NCI-H1417 (cell line): ENCODE measurements around the gene OR52L1.

ENCODE experiments used
- DNase-seq, 3 experiments: peaks; one replicate each; lab custom pipeline; 2025; lab: John Stamatoyannopoulos, UW

The OR52L1 gene

DNA sequence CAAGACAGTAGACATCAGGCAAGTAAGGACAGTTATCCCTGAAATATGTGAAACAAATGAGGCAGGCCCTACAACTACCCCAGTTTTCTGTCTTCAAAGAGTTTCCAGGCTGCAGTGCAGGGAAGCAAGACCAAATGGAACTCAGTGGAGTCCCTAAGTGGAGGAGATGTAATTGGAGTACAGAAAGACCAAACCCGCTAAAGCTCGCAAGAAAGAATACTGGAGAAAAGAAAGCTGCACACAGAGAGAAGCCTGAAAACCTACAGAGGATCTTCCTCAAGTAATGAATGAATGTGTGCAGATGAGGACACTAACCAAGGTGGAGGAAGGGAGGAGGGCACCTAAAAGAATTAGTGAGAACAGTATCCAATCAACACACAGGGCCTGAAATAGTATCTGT is 46.0 kb downstream of the OR52L1 start:
- no peak for DNase-seq

DNA sequence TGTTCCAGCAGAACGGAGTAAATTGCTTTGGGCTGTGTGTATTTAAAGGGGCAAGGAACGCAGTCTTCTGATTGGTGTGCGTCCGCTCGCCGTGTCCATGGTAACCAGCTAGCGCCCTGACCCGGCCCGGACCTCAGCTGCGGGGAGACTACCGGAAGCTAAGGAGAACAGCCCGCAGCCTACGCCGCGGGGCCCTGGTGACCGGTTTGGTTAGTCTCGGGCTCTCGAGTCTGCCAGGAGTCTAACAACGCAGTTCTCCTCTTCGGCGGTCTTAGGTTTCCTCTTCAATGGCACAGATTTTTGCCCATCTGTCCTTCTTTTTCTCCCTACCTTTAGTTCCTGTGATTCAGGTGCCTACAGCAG is 48.2 kb downstream of the OR52L1 start:
- DNase-seq: peak in 2 of 3 experiments; percentile 67 to 82

DNA sequence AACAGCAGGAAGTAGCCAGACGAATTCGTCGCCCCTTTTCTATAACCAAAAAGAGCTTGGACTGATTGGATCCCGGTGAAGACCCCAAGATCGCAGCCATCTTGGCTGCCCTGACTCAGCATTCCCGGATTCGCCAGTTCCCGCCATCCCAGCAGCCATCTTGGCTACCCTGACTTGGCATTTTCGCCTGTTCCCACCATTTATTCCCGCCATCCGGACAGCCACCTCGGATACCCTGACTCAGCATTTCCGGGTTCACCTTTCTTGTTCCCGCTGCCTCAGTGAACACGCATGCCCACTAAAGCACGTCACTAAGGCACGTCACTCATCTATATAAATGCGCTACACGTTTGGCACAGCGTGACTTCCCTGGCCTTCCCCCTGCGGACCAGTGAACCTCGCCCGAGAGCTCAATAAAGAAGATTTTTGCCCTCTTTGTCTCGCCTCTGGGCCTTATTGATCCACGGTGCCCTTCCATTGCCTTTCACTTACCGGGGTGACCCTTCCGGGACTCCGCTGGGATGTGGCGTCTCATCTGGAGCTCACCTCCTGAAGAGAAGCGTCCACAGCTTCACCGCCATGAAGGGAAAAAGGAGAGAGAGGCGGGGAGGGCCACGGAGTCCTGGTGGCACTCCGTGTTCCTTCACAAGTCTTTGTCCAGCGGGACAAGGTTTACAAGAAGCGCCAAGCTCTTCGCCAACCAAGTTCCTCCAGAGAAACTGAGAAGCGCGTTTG is 48.8 kb downstream of the OR52L1 start:
- DNase-seq: peak in 2 of 3 experiments; percentile 43 to 74
